GM21717 (cell line): ENCODE measurements around the gene TP73.
"Not testable (repeated sequence)": the region's sequence is repeated elsewhere in the genome, so short reads cannot be mapped to it uniquely, and the experiment has no call there.

Experiments used
- ATAC-seq: cut with Tn5 transposase; IDR thresholded peaks from one replicate; pipeline ENCODE4 v1.9.1; 2021; ENCODE audit warnings: mild to moderate bottlenecking, moderate library complexity; ENCODE audit not compliant: unreplicated experiment

TP73 gene

DNA sequence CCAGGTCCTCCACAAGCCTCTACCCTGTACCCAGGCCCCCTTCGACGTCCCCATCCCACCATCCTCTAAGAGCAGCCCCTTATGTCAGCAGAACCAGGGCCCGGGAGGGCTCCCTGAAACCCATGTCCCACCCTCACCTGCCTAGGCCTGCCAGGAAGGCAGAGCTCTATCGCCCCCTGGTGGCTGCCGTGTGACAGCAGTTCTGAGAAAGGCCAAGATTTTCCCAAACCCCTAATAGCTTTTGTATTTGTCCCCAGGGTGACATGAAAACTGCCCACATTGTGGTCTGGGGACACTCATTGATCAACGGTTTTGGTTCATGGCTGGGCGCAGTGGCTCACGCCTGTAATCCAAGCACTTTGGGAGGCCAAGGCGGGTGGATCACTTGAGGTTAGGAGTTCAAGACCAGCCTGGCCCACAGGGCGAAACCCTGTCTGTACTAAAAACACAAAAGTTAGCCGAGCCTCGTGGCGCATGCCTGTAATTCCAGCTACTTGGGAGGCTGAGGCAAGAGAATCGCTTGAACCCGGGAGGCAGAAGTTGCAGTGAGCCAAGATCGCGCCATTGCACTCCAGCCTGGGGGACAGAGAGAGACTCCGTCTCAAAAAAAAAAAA is 72.2 kb downstream of the TP73 start:
- ATAC-seq = not testable (repeated sequence)

DNA sequence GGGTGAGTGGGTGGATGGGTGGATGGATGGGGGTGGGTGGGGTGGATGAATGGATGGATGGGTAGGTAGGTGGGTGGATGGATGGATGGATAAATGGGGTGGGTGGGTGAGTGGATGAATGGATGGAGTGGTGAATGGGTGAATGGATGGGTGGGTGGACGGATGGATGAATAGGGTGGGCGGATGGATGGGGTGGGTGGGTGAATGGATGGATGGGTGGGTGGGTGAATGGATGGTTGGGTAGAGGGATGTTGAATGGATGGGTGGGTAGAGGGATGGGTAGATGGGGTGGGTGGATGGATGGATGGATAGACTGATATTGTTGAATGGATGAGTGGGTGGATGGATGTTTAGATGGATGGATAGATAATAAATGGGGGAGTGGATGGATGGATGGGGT is 73.0 kb downstream of the TP73 start:
- no peak for ATAC-seq

DNA sequence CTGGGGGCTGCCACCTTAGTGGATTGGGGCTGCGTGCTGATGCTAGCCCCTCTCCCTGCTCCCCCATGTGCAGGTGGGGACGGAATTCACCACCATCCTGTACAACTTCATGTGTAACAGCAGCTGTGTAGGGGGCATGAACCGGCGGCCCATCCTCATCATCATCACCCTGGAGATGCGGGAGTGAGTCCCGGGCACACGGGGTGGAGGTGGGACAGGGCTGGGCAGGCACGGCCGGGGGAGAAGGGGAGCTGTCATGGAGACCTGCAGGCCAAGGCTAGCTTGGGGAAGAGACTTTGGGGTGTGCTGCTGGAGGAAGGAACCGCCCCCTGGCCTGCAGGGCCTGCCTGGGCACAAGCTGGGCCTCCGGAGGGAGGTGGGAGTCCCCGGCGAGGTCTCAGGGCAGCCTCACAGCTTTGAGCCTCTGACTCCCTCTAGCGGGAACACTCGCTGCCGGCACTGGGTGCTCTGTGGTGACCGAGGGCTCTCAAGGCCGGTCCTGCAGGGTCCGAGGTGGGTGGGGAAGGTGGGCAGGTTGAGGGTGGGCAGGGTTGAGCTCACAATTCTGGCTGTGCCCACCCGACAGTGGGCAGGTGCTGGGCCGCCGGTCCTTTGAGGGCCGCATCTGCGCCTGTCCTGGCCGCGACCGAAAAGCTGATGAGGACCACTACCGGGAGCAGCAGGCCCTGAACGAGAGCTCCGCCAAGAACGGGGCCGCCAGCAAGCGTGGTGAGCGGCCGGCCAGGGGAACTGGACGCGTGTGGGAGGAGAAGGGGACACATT is 74.9 kb downstream of the TP73 start:
- ATAC-seq = no peak

DNA sequence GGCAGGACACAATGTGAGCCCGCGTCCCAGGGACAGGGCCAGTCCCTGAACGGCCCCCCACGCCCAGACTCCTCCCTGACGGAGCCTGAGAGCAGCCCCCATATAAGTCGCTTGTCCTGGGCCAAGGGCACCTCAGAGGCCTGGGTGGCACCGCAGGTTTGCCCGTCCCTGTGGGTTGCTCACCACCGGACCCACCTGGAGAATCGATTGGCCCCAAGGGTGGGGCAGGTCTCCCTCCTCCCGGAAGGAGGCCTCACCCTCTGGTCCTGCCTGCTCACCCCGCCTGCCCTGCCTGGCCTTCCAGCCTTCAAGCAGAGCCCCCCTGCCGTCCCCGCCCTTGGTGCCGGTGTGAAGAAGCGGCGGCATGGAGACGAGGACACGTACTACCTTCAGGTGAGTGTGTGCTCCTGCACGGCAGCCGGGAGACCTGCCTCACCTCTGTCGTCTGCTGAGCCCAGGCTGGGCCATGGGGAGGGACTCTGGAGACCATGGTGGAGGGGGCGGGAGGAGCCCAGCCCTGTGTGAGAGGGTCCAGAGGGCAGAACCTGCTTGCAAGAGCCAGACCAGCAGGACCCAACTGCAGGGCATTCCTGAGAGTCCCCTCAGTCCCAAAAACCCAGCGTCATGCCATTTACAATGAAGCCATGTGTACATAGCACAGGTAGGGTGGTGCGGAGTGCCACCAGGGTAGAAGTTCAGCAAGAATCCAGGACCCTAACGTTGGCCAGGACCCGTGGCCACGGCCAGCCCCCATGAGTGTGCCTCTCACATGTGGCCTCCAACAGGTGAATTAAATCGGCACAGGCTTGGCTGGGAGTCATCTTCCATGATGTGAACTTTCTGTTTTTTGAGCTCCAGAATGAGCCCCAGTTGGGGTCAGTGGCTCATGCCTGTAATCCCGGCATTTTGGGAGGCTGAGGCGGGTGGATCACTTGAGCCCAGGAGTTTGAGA is 75.8 kb downstream of the TP73 start:
- ATAC-seq = no peak

DNA sequence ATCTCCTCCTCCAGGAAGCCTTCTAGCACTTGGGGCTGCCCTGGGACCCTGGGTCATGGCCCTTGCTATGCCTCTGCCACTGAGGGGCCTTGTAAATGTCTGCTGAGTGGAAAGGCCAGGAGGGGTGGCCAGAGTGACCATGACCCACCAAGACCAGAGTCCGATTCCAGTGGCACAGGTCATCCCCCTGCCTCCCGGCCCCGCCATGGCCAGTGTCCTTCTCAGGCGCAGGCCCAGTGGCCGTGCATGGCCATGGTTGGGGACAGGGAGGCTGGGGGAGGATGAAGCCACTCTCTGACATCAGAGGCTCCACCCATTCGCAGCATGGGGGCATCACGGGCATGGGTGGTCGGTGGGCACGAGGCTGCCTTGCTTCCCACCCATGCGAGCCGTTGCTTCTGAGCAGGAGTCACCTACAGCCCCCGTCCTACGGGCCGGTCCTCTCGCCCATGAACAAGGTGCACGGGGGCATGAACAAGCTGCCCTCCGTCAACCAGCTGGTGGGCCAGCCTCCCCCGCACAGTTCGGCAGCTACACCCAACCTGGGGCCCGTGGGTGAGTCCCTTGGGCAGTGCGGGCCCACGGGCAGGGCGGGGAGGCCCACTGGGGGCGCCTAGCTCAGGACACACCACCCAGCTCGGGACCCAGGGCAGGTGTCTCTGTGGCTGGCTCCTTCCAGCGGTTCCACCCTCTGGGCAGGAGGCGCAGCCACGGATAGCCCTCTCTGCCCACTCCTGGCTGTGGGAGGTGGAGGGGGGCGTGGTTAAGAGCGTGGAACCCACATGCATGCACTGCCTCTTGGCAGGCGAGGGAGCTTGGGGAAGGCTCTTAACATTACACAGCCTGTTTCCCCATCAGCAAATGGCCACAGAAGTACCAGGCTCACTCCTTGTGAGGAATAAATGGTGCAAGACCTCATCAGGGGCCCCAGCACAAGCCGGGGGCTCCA is 77.6 kb downstream of the TP73 start:
- no peak for ATAC-seq

DNA sequence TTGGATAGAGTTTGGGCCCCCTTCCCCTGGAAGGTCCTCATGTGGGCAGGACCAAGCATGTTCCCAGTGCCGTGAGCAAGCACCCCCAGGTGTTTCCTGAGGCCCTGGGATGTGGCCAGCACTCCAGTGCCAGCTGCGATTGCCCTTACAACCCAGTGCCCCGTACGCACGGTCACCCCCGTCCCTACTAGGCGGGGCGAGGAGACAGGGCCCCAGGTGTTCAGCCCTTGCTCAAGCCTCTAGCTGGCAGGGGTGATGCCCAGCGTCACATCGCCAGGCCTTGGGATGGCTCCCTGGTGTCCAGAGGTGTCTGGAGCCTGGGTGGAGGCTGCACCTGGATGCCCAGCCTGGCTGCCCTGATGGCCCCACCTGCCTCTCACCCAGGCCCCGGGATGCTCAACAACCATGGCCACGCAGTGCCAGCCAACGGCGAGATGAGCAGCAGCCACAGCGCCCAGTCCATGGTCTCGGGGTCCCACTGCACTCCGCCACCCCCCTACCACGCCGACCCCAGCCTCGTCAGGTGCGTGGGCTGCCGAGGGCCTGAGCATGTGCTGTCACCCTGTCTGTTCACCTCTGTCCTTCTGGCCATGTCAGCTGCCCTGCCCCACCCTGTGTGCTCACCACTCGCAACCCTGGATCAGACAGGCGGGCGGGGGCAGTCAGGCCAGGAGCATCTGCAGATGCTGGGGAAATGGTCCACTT is 78.4 kb downstream of the TP73 start:
- ATAC-seq = no peak

DNA sequence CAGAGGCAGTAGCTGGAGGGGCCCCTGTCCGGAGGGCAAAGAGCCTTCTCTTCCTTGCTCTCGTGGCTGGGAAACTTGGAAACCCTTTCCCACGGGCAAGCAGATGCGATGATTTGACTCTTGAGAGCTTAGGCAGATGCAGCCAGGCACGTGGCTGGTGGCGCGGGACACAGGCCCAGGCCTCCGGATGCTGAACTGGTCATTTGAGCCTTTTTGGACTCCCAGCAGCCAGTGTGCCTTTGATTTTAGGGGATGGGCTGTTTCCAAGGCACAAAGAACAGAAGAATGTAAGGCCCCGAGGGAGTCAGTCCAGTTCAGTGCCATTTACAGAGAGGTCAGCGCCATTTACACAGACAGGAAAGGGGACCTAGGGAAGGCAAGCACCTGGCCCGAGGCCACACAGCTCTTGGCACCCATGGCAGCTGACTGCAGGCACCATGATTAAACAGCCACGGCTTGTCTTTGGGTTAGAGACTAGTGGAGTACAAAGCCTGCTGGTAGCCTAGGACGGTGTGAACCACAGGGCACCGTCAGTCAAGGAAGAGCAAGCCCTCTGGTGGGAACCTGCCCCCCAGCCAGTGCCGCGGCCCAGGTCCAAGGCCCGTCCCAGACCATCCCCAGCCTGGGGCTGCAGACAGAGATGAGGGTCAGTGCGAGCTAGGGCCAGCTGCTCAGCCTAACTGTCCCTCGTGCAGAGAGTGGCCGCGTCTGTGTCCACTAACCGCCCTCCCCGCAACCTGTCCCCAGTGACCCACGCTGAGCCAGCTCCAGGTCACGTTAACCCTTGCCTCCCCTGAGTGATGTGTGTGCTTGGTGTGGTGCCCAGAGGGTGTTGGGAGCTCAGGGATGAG is 79.5 kb downstream of the TP73 start:
- no peak for ATAC-seq

DNA sequence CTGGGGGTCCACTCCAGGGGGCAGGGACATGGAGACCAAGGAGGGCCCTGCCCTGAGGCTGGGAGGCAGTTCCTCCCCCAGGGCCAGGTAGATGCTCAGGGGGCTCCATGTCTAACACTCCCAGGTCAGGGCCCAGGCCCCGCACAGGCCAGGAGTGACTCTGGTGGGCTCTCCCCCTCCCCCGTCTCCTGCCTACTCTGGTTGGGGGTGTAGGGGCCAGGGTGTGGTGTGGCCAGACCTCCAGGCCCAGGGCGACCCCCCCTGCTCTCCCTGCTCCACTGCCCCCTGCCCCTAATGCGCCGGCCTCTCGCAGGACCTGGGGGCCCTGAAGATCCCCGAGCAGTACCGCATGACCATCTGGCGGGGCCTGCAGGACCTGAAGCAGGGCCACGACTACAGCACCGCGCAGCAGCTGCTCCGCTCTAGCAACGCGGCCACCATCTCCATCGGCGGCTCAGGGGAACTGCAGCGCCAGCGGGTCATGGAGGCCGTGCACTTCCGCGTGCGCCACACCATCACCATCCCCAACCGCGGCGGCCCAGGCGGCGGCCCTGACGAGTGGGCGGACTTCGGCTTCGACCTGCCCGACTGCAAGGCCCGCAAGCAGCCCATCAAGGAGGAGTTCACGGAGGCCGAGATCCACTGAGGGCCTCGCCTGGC is 80.2 kb downstream of the TP73 start:
- no peak for ATAC-seq

DNA sequence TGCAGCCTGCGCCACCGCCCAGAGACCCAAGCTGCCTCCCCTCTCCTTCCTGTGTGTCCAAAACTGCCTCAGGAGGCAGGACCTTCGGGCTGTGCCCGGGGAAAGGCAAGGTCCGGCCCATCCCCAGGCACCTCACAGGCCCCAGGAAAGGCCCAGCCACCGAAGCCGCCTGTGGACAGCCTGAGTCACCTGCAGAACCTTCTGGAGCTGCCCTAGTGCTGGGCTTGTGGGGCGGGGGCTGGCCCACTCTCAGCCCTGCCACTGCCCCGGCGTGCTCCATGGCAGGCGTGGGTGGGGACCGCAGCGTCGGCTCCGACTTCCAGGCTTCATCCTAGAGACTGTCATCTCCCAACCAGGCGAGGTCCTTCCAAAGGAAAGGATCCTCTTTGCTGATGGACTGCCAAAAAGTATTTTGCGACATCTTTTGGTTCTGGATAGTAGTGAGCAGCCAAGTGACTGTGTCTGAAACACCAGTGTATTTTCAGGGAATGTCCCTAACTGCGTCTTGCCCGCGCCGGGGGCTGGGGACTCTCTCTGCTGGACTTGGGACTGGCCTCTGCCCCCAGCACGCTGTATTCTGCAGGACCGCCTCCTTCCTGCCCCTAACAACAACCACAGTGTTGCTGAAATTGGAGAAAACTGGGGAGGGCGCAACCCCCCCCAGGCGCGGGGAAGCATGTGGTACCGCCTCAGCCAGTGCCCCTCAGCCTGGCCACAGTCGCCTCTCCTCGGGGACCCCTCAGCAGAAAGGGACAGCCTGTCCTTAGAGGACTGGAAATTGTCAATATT is 81.0 kb downstream of the TP73 start:
- no peak for ATAC-seq

DNA sequence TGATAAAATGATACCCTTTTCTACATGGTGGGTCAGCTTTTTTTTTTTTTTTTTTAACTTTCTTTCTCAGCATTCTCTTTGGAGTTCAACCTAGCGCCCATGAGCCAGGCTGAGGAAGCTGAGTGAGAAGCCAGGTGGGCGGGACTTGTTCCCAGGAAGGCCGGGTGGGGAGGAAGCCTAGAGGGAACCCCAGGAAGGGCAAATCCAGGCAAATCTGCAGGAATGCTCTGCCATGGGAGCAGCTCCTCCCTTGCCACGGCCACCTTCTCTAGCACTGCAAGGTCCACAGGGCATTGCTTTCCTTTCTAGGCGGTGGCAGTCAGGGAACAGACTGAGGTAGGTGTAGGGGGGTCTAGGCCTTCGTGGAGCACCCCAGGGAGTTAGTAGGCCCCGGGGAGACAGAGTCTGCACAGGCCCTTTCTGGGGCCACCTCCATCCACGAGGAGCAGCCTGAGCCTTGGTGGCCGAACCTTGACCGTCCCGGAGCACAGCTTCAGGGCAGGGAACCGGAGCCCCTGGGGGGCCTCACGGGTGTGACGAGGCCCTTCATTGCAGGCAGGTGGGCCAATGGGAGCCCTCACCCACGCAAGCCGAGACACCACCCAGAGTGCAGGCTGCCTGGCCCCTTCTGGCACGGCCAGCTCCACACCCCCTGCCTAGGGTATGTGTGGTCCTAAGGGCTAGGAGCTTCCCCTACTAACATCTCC is 81.7 kb downstream of the TP73 start:
- no peak for ATAC-seq

DNA sequence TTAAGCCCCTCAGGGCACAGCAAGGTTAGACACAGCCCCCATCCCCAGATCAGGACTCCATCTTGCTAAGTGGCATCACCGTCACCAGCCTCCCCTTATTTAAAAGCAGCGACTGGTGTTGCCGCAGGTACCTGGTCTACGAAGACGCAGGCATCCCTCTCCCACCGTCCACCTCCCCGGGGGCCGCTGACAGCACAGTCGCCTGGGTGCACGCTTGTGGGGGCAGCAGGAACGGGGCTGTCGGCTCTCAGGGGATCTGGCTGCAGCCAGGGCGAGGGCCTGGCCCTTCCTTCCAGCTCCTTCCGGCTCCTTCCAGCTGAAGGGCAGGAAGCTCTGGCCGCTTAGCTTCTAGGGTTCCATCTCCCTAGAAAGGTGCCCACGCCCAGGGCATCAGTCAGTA is 82.3 kb downstream of the TP73 start:
- no peak for ATAC-seq

DNA sequence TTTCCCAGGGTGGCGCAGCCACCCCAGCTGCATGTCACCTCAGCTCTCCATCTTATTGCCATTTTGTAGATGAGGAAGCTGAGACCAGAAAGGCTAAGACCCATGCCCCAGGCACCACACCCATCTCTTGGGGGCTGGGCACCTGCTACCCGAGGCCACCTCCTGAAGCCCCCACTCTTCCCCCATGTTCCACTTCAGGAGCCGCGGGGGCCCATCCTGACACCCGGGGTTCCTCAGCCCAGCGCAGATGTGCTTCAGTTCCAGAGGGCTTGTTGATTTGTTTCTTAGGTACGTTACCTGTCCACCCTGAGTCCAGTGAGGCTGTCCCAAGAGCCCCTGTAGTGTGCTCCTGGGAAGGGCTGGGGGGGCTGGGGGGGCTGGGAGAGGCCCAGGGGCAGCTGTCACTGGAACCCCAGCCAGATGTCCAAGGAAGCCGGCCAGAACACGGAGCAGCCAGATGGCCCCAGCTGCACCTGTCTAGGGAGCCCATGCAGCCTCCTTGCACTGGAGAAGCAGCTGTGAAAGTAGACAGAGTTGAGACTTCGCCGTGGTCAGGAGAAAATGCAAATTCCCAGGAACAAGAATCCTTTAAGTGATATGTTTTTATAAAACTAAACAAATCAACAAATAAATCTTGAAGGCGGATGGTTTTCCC is 82.8 kb downstream of the TP73 start:
- no peak for ATAC-seq

DNA sequence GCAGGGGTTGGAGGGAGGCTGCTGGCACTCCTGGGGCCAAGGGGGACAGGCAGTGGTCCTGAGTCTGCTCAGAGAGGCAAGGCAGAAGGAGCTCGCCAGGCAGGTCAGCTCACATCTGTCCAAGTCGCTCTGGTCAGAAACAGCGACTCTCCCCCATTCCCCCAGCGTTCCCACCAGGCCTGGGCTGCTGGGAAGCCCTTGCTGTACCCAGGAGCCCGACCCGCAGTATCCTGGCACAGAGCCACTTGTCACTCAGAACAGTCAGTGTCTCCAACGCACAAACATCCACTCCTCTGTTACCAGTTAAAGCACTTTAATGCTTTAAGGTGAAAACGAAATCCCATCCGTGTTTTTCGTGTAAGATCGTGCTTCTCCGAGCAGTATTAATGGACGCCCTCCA is 83.4 kb downstream of the TP73 start:
- ATAC-seq = no peak

DNA sequence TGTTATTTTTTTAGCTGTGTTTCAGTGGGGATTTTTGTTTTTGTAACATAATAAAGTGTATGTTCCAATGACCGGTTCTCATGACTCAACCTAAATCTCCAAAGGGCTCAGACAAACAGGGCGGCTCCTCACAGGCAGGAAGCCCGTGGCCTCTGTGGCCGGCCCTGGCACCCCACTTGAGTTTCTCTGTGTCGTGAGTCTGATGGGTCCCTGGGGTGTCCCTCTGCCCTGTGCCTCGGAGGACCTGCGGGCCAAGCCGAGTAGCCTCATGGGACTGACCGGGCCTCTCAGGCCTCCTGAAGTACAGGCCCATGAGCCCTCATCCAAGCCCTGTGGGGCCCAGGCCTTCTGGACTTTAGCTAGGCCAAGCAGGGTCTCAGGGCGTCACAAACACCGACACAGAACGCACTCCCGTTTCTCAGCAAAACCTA is 83.8 kb downstream of the TP73 start:
- ATAC-seq = no peak

DNA sequence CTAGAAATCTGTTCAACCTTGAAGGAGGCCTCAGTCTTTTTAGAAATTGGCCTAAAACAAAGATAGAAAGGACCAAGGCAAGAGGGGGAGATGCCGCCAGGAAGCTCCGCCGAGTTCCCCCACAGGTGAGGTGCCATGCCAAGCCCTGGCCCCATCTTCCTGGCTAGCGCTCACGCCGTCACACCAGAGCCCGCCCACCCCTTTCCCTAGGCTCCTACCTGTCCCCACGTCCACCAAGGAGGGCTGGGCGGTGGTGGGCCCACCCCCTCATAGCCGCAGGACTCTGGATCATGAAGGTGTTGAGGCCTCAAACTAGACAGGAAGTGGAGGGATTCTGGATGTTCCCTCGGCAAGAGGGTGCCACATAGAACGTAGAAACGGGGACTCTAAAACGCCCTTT is 84.4 kb downstream of the TP73 start:
- ATAC-seq = no peak

DNA sequence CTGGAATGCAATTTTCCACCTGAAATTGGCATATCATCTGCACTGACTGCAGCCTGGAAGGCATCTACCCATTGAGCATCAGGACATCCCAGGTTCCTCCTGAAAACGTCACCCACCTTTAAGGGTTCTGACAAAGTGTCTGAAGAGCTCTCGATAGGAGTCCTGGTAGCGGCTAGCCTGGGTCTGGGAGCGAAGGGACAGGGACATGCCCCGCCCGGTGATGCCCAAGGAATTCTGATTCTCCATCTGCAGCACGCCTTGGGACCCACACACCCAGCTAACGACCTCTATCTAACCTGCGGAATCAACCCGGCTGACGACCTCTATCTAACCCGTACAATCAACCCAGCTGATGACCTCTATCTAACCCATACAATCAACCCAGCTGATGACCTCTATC is 86.6 kb downstream of the TP73 start:
- ATAC-seq = no peak

DNA sequence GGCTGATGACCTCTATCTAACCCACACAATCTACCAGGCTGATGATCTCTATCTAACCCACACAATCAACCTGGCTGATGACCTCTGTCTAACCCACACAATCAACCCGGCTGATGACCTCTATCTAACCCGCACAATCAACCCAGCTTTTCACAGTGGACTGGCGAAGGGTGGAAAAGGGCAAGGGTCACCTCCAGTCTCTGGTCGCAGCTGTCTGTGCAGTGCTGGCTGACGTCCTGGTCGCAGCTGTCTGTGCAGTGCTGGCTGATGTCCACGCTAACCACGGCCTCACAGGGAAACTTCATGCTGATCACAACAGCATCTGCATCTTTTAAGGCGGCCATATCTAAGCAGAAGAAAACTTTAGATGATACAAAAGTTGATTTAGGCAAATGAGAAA is 87.7 kb downstream of the TP73 start:
- ATAC-seq = no peak
